Vagina (tissue), 2 donors: ENCODE data around the gene GRPEL2.

Experiments
- CTCF ChIP-seq, 3 experiments: fragments of 450-650 bp in 2 of 3; fragments of 200-600 bp in 1 of 3; sonication (generic) in 1 of 3; IDR thresholded peaks; one replicate each; pipeline ENCODE4 v1.5.1; 2017 to 2019; ENCODE audit warnings: antibody characterized with exemption in 3 of 3, mild to moderate bottlenecking in 2 of 3, moderate library complexity in 2 of 3
- POLR2A ChIP-seq, 2 donors: fragments of 450-650 bp; IDR thresholded peaks; one replicate each; pipeline ENCODE4 v1.6.1; 2017; ENCODE audit warnings: antibody characterized with exemption in 2 of 2, mild to moderate bottlenecking in 2 of 2, moderate library complexity in 2 of 2

- TF ChIP-seq CTCF (IDR thresholded peaks at IDR 0.05) (no peak), POLR2A (IDR thresholded peaks at IDR 0.05) (no peak)
These were observed 20.9 kb downstream of the GRPEL2 start for GRCh38 chr5:149366169-149366729.
